Heart left ventricle (tissue), 13 donors: ENCODE measurements around the gene EPYC.

Experiments used
- CTCF ChIP-seq, 12 donors: fragments of 200-600 bp; sonication (generic) in 4 of 12; IDR thresholded peaks; one replicate each; pipeline versions ENCODE4 v1.5.0 to v1.8.0; 2018 to 2022; ENCODE audit warnings: antibody characterized with exemption in 12 of 12, mild to moderate bottlenecking in 5 of 12
- POLR2A ChIP-seq, 2 donors: fragments of 450-650 bp; IDR thresholded peaks; one replicate each; pipeline ENCODE4 v1.6.1; 2017; ENCODE audit warnings: antibody characterized with exemption in 2 of 2, mild to moderate bottlenecking in 2 of 2, moderate library complexity in 2 of 2
- donor health status: ischemic (EF 13 %, LVEDD 7.1; RV severe dilation, severe dysfunction).
- donor health status: DM: no; HTN: yes; CAD: no.
- donor health status: DM: no; HTN: no; CAD: no.
- donor health status: ischemic (EF 25% LVEDD 6.9; RV normal size, moderate dysfunction).
- donor health status: ischemic (EF 25% LVEDD 5.7; RV mildly dilated, moderate dysfunction).
- donor health status: ischemic (EF 35%, LVEDD 5.7; RV mildly dilated, moderate dysfunction).
- donor health status: nonischemic (EF 11% LVEDD 7.7; RV severe dilation, severe dysfunction).
- donor health status: DM: yes; HTN: yes; CAD: no.
- donor health status: PGD.
- donor health status: ischemic (EF 29% LVEDD 5.4; RV normal size, mild dysfunction).
- donor health status: nonischemic (EF 23%, LVEDD 6.1; RV moderate dilation, normal function).

GRCh38 chr12:90982170-90982569, 22.6 kb downstream of the EPYC start:
- TF ChIP-seq CTCF (IDR thresholded peaks at IDR 0.05) (no peak), POLR2A (IDR thresholded peaks at IDR 0.05) (no peak)
